ENCODE data around the gene OR51D1. TPM values are rescaled to one million over a fixed set of nuclear protein-coding genes. Genes with fewer than 3 reads are reported as not detected.

The OR51D1 gene
- total RNA-seq, 1 experiment from 2014 or later: not detected

DNA sequence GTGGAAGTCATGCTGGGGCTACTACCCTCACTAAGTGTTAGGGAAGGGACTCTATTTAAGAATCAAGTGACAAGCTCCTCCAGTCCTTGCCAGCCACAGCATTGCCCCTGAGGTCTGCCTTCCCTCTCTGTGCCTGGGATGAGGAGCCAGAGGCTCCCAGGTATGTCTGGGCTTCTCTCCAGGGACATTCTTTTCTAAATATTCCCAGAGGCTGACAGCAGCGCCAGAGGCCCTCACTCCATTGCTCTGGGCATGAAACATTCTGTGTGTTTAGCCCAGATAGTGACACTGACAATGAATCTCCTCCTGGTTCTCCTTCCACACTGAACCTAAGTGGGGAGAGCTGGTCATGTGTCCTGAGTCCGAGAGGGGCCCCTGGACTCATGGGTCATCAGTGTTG, 8.7 kb downstream of the OR51D1 start:
- no peak for DNase-seq (ENCODE audit: low read depth)

DNA sequence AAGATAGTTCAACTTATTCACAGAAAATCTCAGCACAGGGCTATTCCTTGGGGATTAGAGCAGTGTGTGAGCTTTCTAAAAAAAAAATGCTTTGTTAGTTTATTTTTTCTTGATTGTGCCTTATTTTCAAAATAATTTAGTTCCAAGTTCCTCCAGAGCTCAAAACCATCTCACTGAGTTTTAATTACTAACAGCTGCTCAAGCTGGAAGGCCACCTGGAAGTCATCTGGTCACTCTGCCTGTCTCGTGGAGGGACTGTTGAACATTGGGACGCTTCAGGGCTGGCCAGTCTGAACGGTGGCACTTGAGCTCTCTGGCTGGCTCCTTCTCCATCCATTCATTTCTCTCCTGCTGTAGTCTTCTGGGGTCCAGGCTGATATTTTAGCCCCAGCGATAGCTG, 10.5 kb downstream of the OR51D1 start:
- no peak for DNase-seq (ENCODE audit: low read depth)

DNA sequence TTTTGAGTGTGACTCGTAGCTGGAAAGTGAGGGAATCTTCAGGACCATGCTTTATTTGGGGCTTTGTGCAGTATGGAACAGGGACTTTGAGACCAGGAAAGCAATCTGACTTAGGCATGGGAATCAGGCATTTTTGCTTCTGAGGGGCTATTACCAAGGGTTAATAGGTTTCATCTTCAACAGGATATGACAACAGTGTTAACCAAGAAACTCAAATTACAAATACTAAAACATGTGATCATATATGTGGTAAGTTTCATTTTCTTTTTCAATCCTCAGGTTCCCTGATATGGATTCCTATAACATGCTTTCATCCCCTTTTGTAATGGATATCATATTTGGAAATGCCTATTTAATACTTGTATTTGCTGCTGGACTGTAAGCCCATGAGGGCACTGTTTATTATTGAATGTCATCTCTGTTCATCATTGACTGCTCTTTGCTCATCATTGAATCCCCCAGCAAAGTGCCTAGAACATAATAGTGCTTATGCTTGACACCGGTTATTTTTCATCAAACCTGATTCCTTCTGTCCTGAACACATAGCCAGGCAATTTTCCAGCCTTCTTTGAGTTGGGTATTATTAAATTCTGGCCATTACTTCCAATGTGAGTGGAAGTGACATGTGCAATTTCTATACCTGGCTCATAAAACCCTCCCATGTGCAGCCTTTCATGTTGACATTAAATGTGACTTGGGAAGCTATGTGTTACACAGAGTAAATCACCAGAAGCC, 17.5 kb downstream of the OR51D1 start:
- no peak for DNase-seq (ENCODE audit: low read depth)

- DNase-seq (ENCODE audit: low read depth): no peak
These were observed 21.6 kb downstream of the OR51D1 start for GRCh38 chr11:4658629-4659445.

DNA sequence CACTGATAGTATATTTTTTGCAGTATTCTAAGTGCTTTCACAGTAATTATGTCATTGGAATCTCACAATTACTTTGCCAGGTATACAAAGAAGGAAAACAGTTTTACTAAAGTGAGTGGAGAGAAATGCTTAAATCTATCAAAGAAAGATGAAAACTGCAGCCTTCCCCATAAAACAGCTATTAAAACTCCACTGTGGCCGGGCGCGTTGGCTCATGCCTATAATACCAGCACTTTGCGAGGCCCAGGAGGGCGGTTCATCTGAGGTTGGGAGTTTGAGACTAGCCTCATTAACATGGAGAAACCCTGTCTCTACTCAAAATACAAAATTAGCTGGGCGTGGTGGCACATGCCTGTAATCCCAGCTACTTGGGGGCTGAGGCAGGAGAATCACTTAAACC, 25.6 kb downstream of the OR51D1 start:
- DNase-seq (ENCODE audit: low read depth): no peak

- DNase-seq (ENCODE audit: low read depth): no peak
These were observed 26.9 kb downstream of the OR51D1 start for GRCh38 chr11:4664183-4664582.

DNA sequence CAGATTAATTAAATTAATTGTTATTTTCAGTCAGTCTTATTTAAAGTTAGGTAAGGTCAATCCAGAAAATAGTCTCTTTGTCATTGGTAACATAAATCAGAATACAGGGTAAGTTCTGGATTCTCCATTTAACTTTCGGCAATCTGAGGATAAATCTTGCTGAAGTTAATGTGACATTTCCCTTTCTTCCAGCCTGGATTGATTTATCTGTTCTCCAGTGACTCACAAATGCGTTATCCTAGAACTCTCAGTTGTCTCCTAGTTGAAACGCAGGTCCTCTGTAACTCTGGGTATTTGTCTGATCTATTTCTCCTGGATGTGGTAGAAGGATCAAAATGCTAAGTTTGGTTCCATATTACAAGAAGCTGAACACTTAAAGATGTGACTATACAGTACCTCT, 27.5 kb downstream of the OR51D1 start:
- DNase-seq (ENCODE audit: low read depth): no peak

- no peak for DNase-seq (ENCODE audit: low read depth)
These were observed 28.1 kb downstream of the OR51D1 start for GRCh38 chr11:4665424-4665823.

GRCh38 chr11:4671741-4672140, 34.5 kb downstream of the OR51D1 start:
- DNase-seq (ENCODE audit: low read depth): no peak

DNA sequence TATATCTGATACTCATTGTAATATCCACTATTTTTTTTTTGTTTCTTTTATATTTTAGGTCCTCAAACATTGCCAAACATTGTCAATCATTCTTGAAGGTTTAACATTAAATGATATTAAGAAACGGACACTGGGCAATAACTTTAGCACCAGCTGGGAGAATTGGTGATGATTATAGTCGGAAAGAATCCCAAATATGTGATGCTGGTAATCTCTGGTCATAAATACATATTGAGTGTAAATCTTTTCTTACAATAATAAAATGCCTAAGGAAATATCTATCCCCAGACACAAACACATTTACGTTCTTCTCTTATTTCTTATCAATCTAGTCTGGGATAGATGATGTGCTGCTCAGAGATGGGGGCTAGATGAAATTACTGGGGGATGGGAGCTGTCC, 35.2 kb downstream of the OR51D1 start:
- peak; percentile 13 for DNase-seq (ENCODE audit: low read depth)

DNA sequence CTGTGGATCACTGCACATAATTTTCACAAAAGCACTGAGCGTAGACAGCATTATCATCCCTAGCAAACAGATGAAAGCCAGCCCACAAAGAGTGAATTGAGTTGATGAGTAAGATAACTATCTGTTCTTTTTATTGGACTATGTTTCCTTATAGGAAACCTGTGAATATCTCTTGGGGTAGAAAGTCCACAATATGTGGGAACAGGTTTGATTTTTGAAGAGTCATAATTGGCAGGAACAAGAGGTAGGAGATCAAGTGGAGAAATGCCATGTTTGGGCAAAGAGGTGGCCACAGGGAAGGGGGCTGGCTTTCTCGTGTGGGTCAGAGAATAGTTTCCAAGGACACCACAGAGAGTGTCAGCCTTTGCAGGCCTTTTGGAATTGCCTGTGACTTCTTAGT, 36.5 kb downstream of the OR51D1 start:
- no peak for DNase-seq (ENCODE audit: low read depth)

GRCh38 chr11:4677948-4678347, 40.7 kb downstream of the OR51D1 start:
- DNase-seq (ENCODE audit: low read depth): no peak

GRCh38 chr11:4680341-4680740, 43.1 kb downstream of the OR51D1 start:
- no peak for DNase-seq (ENCODE audit: low read depth)

DNA sequence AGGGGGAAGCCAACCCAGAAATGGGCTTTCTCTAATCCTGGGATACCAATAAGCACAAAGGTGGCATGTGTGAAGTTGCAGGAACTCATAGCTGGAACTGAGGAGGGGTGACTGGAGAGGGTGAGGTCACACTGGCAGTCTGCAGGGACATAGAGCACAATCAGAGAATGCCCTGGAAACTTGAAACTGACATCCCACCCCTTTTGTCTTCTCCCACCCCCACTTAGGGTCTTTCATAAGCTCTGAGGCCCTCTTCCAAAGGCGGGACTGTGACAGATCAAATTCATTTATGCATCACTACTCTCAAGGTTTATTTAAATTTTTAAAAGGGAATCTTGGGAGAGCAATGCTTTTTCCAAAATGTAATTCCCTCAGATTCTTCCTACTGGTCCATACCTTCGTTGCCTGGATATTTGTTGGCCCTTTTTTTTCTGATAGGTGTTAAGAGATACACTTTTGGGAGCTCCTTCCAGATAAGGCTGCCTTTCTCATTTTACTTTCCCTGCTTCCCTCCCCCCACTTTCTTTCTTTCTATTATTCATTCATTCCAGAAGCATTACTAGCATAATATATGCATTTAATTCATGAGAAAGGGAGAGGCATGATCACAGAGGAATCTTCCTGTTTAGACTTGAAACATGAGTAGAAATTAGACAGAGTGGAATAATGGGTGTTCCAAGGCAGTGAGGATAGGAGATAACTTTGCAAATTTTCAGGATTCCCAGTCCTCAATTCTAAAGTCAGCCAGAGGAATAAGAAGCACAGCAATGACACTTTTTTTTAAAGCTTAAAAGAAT, 45.5 kb downstream of the OR51D1 start:
- no peak for DNase-seq (ENCODE audit: low read depth)

GRCh38 chr11:4684631-4685285, 47.5 kb downstream of the OR51D1 start:
- DNase-seq (ENCODE audit: low read depth): no peak

Other genes starting within 250 kb of the OR51D1 start
- gene TRIM21, start 243.8 kb upstream of the OR51D1 start, total RNA-seq (2014; rRNA removed; shearing (Covaris generic)): 38.4 and 52.9 TPM in 2 replicates
- gene OR52K2, start 188.2 kb upstream of the OR51D1 start, total RNA-seq (2014; rRNA removed; shearing (Covaris generic)): not detected in 2 replicates
- gene OR52K1, start 154.8 kb upstream of the OR51D1 start, total RNA-seq (2014; rRNA removed; shearing (Covaris generic)): not detected in 2 replicates
- gene OR52M1, start 92.3 kb upstream of the OR51D1 start, total RNA-seq (2014; rRNA removed; shearing (Covaris generic)): not detected in 2 replicates
- not detected in 2 replicates for gene OR52I2, start 55.7 kb upstream of the OR51D1 start, total RNA-seq (2014; rRNA removed; shearing (Covaris generic))
- gene OR52I1, start 43.4 kb upstream of the OR51D1 start, total RNA-seq (2014; rRNA removed; shearing (Covaris generic)): not detected in 2 replicates
- 15.3 and 16.3 TPM in 2 replicates for gene TRIM68, start 29.2 kb upstream of the OR51D1 start, total RNA-seq (2014; rRNA removed; shearing (Covaris generic))
- gene OR51E1, start 6.5 kb downstream of the OR51D1 start, total RNA-seq (2014; rRNA removed; shearing (Covaris generic)): not detected in 2 replicates
- gene OR51E2, start 60.4 kb downstream of the OR51D1 start, total RNA-seq (2014; rRNA removed; shearing (Covaris generic)): not detected in 2 replicates
- gene MMP26, start 67.3 kb downstream of the OR51D1 start, total RNA-seq (2014; rRNA removed; shearing (Covaris generic)): not detected in 2 replicates
- not detected in 2 replicates for gene OR51F1, start 132.5 kb downstream of the OR51D1 start, total RNA-seq (2014; rRNA removed; shearing (Covaris generic))
- gene OR52R1, start 166.9 kb downstream of the OR51D1 start, total RNA-seq (2014; rRNA removed; shearing (Covaris generic)): not detected in 2 replicates
- gene OR51F2, start 183.8 kb downstream of the OR51D1 start, total RNA-seq (2014; rRNA removed; shearing (Covaris generic)): not detected in 2 replicates
- gene OR51S1, start 211.7 kb downstream of the OR51D1 start, total RNA-seq (2014; rRNA removed; shearing (Covaris generic)): not detected in 2 replicates
- not detected in 2 replicates for gene OR51T1, start 244.4 kb downstream of the OR51D1 start, total RNA-seq (2014; rRNA removed; shearing (Covaris generic))